NCI-H1105 treated with DMSO at 0.1 percent for 48 hours (cell line): ENCODE results near the gene EBLN1.

Experiments
- DNase-seq: peaks from one replicate; lab custom pipeline; 2025; lab: John Stamatoyannopoulos, UW

The EBLN1 gene

GRCh38 chr10:22217842-22218241 lies at the start of gene EBLN1:
TSS of gene EBLN1 (minus strand) at chr10:22218015. CDS start at chr10:22209983, 8,032 bp downstream.
- DNase-seq: no peak

GRCh38 chr10:22265839-22266537 lies 48.2 kb upstream of the EBLN1 start:
- DNase-seq: no peak

- DNase-seq: no peak
Measured at GRCh38 chr10:22263106-22263505, 45.3 kb upstream of the EBLN1 start.

DNA sequence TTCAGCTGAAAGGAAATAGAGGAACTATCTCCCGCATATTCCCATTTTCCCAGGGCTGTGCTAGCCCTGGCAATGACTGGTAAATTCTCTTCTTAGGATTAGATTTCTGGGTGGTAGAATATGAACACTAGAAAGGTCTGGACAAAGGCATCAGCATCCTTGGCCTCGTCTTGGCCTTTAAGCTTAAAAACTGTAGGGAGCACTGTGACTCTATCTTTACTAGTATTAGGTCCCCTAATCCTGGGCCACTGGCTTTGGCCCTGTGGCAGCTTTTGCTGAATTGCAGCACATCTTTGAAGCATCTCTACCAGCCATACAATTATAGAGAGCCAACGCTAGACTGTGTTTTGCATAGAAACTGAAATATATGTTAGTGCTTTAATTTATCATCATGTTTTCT lies 41.5 kb upstream of the EBLN1 start:
- no peak for DNase-seq

DNA sequence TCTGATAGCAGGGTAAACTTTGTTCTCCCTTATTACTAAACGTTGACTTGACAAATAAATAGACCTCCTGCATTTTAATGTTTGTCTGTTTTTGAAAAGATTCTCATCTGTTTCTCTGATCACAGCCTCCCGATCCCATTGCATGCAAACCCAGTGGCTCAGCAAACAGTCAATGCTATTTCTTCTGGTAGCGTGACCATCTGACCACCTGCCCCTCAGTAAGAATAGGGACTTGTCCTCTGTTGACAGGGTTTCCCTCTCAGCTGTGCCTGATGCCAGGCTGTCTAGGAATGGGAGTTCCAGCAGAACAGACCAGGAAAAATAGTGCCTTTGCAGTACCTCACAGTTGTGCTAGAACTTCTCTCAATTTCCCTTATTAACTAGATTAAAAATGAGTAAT lies 40.7 kb upstream of the EBLN1 start:
- no peak for DNase-seq

DNA sequence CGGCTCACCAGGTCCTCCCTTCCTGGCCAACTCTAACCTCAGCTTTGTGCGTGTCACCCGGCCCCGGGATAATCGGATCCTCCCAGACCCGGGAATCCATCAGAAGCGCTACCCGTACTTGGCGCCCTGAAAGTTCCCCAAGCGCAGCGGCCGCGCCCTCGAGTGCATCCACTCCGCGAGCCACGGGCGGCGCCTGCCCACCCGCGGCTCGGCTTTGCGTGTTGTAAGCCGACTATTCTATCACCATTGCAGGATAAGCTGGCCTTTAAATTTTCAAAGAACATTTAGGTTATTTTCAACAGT lies 35.7 kb upstream of the EBLN1 start:
- no peak for DNase-seq

- no peak for DNase-seq
Measured at GRCh38 chr10:22252801-22253579, 35.2 kb upstream of the EBLN1 start.

DNA sequence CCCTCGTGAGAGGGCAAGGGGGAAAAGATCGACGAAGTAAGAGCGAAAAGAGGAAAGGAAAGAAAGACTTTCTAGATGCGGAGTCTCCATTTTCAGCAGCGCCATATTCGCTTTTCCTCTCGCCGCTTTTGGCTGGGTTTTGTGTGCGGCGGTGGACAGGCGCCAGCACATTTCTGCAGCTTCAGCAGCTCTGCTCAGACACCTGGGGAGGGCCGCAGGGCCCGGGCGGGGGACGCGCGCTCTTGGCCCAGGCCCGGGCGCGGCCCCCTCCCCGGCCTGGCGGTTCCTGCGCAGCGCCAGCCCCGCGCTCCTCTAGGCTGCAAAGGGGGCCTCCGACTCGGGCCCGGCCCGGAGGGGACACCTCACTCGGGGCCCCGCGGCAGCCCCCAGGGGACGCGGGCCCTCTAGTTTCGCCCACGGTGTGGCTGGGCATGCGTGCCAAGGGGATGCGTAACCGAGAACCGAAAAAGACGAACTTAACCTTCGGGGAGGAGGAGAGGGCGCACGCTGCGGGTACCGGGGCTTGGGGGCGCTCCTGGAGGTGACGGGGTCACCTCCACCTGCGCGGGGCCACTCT lies 34.5 kb upstream of the EBLN1 start:
- no peak for DNase-seq

DNA sequence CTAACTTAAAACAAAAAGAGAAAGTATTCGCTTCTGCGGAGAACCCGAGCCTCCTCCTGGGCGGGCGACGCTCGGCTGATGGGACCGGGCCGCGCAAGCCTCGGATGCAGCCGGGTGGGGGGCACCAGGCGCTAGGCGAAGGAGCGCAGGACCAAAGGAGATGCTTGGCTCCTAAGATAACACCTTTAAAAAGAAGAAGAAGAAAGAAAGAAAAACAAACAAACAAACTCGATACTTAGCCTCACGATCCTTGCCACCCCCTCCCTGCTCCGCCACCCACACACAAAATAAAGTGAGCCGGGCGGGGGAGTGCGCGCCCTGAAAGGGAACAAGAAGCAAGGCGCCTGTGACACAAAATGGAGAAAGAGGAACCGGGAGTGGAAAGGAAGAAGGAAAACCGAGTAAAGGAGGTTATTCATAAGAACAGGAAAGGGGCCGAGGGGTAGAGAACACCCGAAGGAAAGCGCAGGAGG lies 34.0 kb upstream of the EBLN1 start:
- DNase-seq: no peak

GRCh38 chr10:22250897-22251660 lies 33.3 kb upstream of the EBLN1 start:
- DNase-seq: no peak

DNA sequence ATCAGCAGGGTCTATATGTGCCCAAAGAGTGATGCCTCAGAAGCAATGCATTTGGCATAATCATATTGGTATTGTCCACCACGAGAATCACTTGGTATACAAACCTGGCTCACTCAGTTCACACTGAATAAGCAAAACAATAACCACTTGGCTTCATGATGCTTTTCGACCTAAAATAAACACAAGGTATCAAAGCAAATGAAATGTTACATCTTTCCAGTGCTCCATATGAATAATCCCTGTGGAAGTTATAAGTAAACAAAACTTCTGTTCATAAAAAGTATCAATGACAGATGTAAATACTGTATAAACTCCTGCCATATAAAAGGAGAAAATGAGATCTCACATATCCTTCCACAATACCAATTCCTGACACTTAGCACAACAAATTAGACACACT lies 29.8 kb upstream of the EBLN1 start:
- no peak for DNase-seq

GRCh38 chr10:22246680-22247391 lies 29.0 kb upstream of the EBLN1 start:
- no peak for DNase-seq

DNA sequence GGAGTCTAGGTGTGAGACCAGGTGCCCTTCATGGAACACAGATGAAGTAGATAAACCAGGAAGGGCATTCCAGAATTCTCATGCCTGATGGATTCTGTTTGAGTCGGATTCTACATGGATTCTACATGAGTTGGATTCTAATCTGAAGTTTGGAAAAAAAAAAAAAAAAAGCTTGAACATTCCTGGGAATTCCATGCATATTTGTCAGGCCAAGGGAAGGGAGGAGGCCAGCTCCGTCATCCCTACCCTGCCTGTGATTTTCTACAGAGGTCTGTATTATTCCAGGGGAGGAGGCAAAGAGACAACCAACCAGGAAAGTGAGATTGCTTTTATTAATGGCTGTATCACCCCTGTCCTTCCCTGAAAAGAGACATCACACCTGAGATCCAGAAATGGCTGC lies 27.8 kb upstream of the EBLN1 start:
- DNase-seq: no peak

- no peak for DNase-seq
Measured at GRCh38 chr10:22244855-22245254, 27.0 kb upstream of the EBLN1 start.

DNA sequence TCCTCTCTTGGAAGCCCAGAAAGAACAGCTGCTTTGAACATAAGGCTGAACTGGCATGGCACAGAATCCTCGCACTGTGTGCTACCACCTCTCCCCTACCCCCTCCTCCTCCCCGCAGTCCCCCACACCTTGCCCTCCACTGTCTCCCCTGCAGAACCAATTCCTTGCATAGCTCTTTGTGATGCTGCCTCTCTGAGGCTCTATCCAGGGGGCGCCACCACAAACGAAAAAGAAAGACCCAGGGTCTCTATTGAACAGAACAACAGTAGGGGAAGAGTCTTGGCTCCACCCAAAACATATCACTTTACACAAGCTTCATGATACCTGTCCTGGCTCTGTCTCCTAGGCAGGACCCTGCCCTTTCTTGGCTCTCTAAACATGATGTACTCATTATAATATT lies 26.2 kb upstream of the EBLN1 start:
- no peak for DNase-seq

DNA sequence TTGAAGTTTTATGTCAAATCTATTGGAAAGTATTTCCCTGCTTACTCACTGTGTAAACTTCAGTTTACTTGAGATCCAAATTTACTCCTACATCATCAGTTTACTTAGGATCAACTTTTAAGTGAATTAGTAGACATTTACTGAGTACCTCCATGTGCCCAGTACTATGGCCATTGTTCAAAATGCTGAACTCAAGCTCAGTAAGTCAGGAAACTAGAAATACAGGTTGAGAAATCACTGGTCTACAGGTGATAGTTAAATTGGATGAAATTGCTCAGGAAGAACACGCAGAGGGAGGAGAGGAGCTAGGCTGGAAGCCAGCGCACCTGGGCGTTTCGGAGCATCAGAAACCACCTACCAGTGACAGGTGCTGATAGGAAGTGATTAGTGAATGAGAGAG lies 25.5 kb upstream of the EBLN1 start:
- peak; percentile 71 for DNase-seq

- no peak for DNase-seq
Measured at GRCh38 chr10:22231260-22231659, 13.4 kb upstream of the EBLN1 start.

DNA sequence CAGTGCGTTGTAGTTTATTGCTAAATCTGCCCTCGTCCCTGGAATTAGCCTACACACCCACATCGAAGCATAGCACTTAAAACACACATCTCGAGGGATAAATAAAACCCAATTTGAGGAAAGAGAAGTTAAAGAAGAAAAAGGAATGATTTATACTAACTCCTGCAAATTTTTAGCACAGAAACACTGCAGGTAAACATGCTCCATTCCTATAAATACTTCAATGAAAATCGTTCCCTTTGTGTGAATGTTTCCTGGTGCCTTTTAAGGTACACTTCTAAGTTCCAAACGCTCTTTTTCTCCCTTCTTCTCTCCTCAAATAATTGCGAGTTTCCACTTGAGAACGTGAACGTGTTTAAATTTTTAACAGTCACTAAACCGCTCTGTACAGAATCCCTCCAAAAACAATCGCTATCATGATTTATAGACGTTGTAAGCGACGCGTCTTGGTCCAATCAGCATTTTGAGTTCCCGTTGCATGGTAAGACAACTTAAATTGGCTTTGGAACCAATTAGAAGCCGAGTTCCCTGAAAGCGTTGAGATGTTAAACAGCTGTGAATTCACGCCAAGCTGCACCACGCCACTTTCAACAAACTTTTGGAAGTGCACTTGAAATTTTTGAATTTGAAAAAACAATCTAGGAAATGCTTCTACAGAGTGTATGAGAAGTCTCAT lies 12.5 kb upstream of the EBLN1 start:
- peak; percentile 80 for DNase-seq

- DNase-seq: peak; percentile 16
Measured at GRCh38 chr10:22229802-22230157, 12.0 kb upstream of the EBLN1 start.

GRCh38 chr10:22228943-22229801 lies 11.4 kb upstream of the EBLN1 start:
- peak; percentile 78 for DNase-seq
